ENCODE results near the gene ESF1.

DNA sequence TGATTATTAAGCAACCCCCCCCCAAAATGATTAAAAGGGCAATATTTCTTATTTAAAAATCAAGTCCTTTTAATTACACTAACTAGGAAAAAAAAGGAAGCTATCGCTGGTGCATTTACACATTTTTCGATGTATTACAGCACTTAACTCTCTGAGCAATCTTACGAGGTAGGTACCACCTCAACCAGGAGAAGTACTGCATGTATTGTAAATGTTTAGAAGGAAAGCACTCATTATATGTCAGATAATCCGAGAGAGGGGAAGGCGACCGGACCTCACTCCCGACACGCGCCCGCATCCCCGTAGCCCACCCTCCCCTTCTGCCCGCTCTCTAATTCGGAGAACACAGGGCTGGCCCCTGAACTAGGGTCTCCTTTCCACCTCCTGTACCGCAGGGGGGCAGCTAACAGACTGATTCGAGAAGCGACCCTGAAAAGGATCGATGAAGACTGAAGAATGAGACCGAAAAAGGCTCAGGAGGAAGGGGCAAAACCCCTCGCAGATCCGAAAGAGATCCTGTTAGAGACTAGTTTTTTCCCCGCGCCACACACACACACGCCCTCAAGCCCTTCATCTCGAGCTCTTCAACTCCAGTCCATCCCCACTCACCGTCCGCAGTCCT lies 337 bp downstream of the ESF1 start:
- no peak for TF ChIP-seq YY1 (IDR thresholded peaks at IDR 0.05; ENCODE audit: low read depth, low read length)
- no peak for TF ChIP-seq TAF1 (IDR thresholded peaks at IDR 0.05; ENCODE audit: borderline replicate concordance, low read depth, low read length)
- TF ChIP-seq SUZ12 (IDR thresholded peaks at IDR 0.05; ENCODE audit: unreplicated experiment) = no peak
- no peak for TF ChIP-seq CREM (IDR thresholded peaks at IDR 0.05; ENCODE audit: low read depth)
- TF ChIP-seq, protein P1, sequence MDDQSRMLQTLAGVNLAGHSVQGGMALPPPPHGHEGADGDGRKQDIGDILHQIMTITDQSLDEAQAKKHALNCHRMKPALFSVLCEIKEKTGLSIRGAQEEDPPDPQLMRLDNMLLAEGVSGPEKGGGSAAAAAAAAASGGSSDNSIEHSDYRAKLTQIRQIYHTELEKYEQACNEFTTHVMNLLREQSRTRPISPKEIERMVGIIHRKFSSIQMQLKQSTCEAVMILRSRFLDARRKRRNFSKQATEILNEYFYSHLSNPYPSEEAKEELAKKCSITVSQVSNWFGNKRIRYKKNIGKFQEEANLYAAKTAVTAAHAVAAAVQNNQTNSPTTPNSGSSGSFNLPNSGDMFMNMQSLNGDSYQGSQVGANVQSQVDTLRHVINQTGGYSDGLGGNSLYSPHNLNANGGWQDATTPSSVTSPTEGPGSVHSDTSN (IDR thresholded peaks at IDR 0.05; ENCODE audit: insufficient replicate concordance, low read depth, low read length) = no peak
- TF ChIP-seq, protein P2, sequence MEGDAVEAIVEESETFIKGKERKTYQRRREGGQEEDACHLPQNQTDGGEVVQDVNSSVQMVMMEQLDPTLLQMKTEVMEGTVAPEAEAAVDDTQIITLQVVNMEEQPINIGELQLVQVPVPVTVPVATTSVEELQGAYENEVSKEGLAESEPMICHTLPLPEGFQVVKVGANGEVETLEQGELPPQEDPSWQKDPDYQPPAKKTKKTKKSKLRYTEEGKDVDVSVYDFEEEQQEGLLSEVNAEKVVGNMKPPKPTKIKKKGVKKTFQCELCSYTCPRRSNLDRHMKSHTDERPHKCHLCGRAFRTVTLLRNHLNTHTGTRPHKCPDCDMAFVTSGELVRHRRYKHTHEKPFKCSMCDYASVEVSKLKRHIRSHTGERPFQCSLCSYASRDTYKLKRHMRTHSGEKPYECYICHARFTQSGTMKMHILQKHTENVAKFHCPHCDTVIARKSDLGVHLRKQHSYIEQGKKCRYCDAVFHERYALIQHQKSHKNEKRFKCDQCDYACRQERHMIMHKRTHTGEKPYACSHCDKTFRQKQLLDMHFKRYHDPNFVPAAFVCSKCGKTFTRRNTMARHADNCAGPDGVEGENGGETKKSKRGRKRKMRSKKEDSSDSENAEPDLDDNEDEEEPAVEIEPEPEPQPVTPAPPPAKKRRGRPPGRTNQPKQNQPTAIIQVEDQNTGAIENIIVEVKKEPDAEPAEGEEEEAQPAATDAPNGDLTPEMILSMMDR (IDR thresholded peaks at IDR 0.05 in 2 of 3, conservative IDR thresholded peaks at IDR 0.05 in 1 of 3; ENCODE audit: control insufficient read depth in 2 of 3, extremely low read depth in 1 of 3, insufficient read depth in 1 of 3, low read depth in 3 of 3, low read length in 3 of 3) = no peak
- peak; percentile 94; the same call in 1 of the 2 replicates for TF ChIP-seq POLR2A (IDR thresholded peaks at IDR 0.05; ENCODE audit: low read depth, low read length)

Data from GM12878 (cell line).